Measurements from ENCODE around the gene PPP1R1C. TPM values are rescaled to one million over a fixed set of nuclear protein-coding genes. Genes with fewer than 3 reads are reported as not detected.

Gene PPP1R1C
- total and polyA plus RNA-seq, 2 of the 13 experiments (the other 11 are each of a cell fraction or from before 2014, with no cell fraction given): 1.5 to 3.5 TPM

DNA sequence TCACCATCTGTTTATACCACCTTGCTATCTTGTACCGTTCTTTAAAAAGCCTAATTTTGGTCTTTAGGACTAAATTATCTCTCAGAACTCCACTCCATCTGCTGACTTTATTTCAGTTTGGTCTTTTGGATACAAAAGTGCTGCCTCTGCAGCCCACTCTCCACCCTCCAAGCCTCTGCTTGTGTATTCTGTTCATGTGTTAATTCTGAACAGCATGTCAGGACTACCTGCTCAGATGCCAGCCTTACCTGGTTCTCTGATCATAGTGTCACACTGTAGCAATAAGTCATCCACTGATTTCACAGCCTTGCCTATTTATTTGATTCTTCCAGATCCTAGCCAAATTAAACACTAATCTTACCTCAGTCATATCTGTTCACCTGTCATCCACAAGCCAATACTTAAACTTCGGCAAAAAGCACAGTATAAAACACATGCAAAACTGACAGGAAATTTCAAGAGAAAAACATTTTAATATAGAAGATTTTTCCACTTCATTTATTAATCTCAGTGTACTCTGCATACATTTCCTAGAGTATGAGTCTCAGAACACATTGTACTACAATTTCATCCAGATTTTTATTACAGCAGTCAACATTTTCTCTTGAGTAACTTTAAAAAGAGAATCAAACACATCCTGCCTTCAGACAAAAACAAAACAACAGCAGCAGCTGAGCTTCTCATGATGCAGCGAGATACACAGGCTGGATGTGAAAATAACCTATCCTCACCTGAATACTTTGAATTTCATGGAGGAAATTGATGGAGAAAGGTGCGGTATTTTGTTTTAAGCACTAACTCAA is 64.9 kb downstream of the PPP1R1C start:
- ATAC-seq (no peak), DNase-seq (ENCODE audit: low spot score) (no peak), FAIRE-seq (no peak)
- Histone ChIP-seq H3K4me2 (ENCODE audit: low read depth, low read length) (no peak overlapping the region), H4K20me1 (ENCODE audit: insufficient read depth, low read length) (no peaks in the 10 kb centered on the region), H3K4me3 (replicated peaks in 1 of 3; ENCODE audit: insufficient read depth in 1 of 3, low read depth in 2 of 3, low read length in 3 of 3) (no peak overlapping the region), H3K9me3 (ENCODE audit: low read length) (no peaks in the 10 kb centered on the region), H3K36me3 (replicated peaks in 1 of 2; ENCODE audit: control insufficient read depth in 1 of 2, insufficient read depth in 2 of 2, low read length in 2 of 2) (no peaks in the 10 kb centered on the region), H3K4me1 (ENCODE audit: insufficient read depth, low read length) (peaks cover 9% of the 10 kb centered on the region; the same call in 1 of the 2 replicates), H3K27me3 (ENCODE audit: control insufficient read depth in 1 of 2, insufficient read depth in 2 of 2, low read length in 2 of 2) (no peaks in the 10 kb centered on the region), H3K79me2 (ENCODE audit: insufficient read depth, low read length) (no peaks in the 10 kb centered on the region), H3K9ac (ENCODE audit: insufficient read depth, low read depth, low read length) (no peak overlapping the region), H2AFZ (ENCODE audit: low read length) (no peak overlapping the region), H3K27ac (ENCODE audit: extremely low read length, insufficient read depth, low read length) (no peak overlapping the region)
- ChIA-PET CTCF (ENCODE audit: low intra/inter-chr PET ratio, low total read pairs) (no interaction called here), POLR2A (no interaction called here)
- in situ Hi-C loops (cut with HindIII; ENCODE audit: extremely low pct_ligation_motif_present, low pct_unique_long_range_greater_than_20kb): no loop called here
- no TSS peak for BruUV-seq (replicated peaks)
- intact Hi-C loops (cut with micrococcal nuclease; ENCODE audit: unreplicated experiment): no loop called here
- WGBS (ENCODE audit: low lambda C conversion rate): 67% methylated on average over 4 of the region's 4 CpGs
- no peak for TF ChIP-seq ZNF790 (CRISPR knock-in tag; IDR thresholded peaks at IDR 0.05; ENCODE audit: borderline replicate concordance)
- no peak for TF ChIP-seq SETDB1 (CRISPR knock-in tag; IDR thresholded peaks at IDR 0.05; ENCODE audit: borderline replicate concordance)
- no peak for TF ChIP-seq SNRNP70 (IDR thresholded peaks at IDR 0.05; ENCODE audit: low read depth, low read length)
- TF ChIP-seq ZNF446 (CRISPR knock-in tag; IDR thresholded peaks at IDR 0.05): no peak
- TF ChIP-seq ZNF644 (CRISPR knock-in tag; IDR thresholded peaks at IDR 0.05; ENCODE audit: low read depth): no peak
- TF ChIP-seq KDM5B (CRISPR knock-in tag; IDR thresholded peaks at IDR 0.05; ENCODE audit: borderline replicate concordance): no peak
- TF ChIP-seq, protein P1, sequence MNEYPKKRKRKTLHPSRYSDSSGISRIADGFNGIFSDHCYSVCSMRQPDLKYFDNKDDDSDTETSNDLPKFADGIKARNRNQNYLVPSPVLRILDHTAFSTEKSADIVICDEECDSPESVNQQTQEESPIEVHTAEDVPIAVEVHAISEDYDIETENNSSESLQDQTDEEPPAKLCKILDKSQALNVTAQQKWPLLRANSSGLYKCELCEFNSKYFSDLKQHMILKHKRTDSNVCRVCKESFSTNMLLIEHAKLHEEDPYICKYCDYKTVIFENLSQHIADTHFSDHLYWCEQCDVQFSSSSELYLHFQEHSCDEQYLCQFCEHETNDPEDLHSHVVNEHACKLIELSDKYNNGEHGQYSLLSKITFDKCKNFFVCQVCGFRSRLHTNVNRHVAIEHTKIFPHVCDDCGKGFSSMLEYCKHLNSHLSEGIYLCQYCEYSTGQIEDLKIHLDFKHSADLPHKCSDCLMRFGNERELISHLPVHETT (CRISPR knock-in tag; conservative IDR thresholded peaks at IDR 0.05): no peak
- no peak for TF ChIP-seq ZNF75D (CRISPR knock-in tag; IDR thresholded peaks at IDR 0.05; ENCODE audit: borderline replicate concordance)
- TF ChIP-seq, protein P2, sequence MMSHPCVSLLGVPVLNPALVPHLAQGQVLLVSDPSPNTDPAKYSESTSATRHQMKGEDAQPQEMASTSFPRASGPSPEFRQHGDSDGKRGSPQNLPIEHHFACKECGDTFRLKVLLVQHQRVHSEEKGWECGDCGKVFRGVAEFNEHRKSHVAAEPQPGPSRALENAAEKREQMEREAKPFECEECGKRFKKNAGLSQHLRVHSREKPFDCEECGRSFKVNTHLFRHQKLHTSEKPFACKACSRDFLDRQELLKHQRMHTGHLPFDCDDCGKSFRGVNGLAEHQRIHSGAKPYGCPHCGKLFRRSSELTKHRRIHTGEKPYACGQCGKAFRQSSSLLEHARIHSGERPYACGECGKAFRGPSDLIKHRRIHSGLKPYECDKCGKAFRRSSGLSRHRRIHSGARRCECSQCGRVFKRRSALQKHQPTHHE (CRISPR knock-in tag; IDR thresholded peaks at IDR 0.05; ENCODE audit: borderline replicate concordance): no peak
- TF ChIP-seq, protein P3, sequence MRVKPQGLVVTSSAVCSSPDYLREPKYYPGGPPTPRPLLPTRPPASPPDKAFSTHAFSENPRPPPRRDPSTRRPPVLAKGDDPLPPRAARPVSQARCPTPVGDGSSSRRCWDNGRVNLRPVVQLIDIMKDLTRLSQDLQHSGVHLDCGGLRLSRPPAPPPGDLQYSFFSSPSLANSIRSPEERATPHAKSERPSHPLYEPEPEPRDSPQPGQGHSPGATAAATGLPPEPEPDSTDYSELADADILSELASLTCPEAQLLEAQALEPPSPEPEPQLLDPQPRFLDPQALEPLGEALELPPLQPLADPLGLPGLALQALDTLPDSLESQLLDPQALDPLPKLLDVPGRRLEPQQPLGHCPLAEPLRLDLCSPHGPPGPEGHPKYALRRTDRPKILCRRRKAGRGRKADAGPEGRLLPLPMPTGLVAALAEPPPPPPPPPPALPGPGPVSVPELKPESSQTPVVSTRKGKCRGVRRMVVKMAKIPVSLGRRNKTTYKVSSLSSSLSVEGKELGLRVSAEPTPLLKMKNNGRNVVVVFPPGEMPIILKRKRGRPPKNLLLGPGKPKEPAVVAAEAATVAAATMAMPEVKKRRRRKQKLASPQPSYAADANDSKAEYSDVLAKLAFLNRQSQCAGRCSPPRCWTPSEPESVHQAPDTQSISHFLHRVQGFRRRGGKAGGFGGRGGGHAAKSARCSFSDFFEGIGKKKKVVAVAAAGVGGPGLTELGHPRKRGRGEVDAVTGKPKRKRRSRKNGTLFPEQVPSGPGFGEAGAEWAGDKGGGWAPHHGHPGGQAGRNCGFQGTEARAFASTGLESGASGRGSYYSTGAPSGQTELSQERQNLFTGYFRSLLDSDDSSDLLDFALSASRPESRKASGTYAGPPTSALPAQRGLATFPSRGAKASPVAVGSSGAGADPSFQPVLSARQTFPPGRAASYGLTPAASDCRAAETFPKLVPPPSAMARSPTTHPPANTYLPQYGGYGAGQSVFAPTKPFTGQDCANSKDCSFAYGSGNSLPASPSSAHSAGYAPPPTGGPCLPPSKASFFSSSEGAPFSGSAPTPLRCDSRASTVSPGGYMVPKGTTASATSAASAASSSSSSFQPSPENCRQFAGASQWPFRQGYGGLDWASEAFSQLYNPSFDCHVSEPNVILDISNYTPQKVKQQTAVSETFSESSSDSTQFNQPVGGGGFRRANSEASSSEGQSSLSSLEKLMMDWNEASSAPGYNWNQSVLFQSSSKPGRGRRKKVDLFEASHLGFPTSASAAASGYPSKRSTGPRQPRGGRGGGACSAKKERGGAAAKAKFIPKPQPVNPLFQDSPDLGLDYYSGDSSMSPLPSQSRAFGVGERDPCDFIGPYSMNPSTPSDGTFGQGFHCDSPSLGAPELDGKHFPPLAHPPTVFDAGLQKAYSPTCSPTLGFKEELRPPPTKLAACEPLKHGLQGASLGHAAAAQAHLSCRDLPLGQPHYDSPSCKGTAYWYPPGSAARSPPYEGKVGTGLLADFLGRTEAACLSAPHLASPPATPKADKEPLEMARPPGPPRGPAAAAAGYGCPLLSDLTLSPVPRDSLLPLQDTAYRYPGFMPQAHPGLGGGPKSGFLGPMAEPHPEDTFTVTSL (CRISPR knock-in tag; IDR thresholded peaks at IDR 0.05; ENCODE audit: borderline replicate concordance): no peak
- TF ChIP-seq ZNF367 (CRISPR knock-in tag; IDR thresholded peaks at IDR 0.05; ENCODE audit: borderline replicate concordance): no peak
- no peak for TF ChIP-seq GPN1 (CRISPR knock-in tag; IDR thresholded peaks at IDR 0.05; ENCODE audit: borderline replicate concordance)
